Measurements from ENCODE around the gene SH3D21. TPM values are rescaled to one million over a fixed set of nuclear protein-coding genes. Genes with fewer than 3 reads are reported as not detected.

Gene SH3D21
- total RNA-seq, 1 donor from 2014 or later, result 2.6 TPM

- TF ChIP-seq, protein P1, sequence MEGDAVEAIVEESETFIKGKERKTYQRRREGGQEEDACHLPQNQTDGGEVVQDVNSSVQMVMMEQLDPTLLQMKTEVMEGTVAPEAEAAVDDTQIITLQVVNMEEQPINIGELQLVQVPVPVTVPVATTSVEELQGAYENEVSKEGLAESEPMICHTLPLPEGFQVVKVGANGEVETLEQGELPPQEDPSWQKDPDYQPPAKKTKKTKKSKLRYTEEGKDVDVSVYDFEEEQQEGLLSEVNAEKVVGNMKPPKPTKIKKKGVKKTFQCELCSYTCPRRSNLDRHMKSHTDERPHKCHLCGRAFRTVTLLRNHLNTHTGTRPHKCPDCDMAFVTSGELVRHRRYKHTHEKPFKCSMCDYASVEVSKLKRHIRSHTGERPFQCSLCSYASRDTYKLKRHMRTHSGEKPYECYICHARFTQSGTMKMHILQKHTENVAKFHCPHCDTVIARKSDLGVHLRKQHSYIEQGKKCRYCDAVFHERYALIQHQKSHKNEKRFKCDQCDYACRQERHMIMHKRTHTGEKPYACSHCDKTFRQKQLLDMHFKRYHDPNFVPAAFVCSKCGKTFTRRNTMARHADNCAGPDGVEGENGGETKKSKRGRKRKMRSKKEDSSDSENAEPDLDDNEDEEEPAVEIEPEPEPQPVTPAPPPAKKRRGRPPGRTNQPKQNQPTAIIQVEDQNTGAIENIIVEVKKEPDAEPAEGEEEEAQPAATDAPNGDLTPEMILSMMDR (IDR thresholded peaks at IDR 0.05; ENCODE audit: insufficient read depth, low read length, severe bottlenecking), result no peak
- Histone ChIP-seq H3K4me3 (ENCODE audit: low read depth, low read length) (no peak overlapping the region), H3K36me3 (ENCODE audit: control insufficient read depth, insufficient read depth, low read length) (peaks cover 38% of the 10 kb centered on the region), H3K27me3 (ENCODE audit: control insufficient read depth, insufficient read depth, low read length) (no peaks in the 10 kb centered on the region)
- DNase-seq (ENCODE audit: low read depth) (no peak), FAIRE-seq (no peak)
Measured at GRCh38 chr1:36358514-36359084, 52.4 kb downstream of the SH3D21 start.

GRCh38 chr1:36359383-36359782, 53.2 kb downstream of the SH3D21 start:
- TF ChIP-seq, protein P1 (IDR thresholded peaks at IDR 0.05; ENCODE audit: insufficient read depth, low read length, severe bottlenecking), result no peak
- DNase-seq (ENCODE audit: low read depth), result no peak
- FAIRE-seq, result no peak
- H3K4me3 ChIP-seq (ENCODE audit: low read depth, low read length), result no peak overlapping the region
- no peaks in the 10 kb centered on the region for H3K27me3 ChIP-seq (ENCODE audit: control insufficient read depth, insufficient read depth, low read length)
- peaks cover 36% of the 10 kb centered on the region for H3K36me3 ChIP-seq (ENCODE audit: control insufficient read depth, insufficient read depth, low read length)

DNA sequence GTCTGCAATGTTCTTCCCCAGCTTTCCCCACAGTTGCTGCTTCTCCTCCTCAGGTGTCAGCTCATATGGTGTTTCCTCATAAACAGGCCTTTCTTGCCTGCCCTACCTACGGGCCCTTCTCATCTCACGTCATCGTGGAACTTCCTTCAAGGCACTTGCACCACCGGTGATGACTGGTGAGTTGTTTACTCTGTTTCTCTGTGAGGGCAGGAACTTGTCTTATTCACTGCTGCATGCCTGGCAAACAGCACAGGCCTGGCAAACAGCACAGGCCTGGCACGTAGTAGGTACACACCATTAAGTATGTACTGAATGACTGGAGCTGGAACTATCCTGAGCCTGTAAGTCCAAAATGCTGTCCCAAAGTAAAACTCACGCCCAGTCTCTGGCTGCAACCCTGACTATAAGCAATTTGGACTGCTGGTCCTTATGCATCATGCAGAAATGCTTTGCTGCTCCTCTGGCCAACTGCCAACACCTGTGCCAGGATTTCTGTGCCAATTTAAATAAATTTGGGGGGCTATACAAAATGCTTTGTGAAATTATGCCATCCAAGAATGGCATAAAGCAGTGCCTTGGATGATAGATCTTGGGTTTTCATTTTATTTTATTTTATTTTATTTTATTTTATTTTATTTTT, 53.9 kb downstream of the SH3D21 start:
- DNase-seq (ENCODE audit: low read depth), result peak; percentile 94
- peaks cover 31% of the 10 kb centered on the region for H3K36me3 ChIP-seq (ENCODE audit: control insufficient read depth, insufficient read depth, low read length)
- H3K4me3 ChIP-seq (ENCODE audit: low read depth, low read length), result no peak overlapping the region
- TF ChIP-seq, protein P1 (IDR thresholded peaks at IDR 0.05; ENCODE audit: insufficient read depth, low read length, severe bottlenecking), result no peak
- no peaks in the 10 kb centered on the region for H3K27me3 ChIP-seq (ENCODE audit: control insufficient read depth, insufficient read depth, low read length)
- FAIRE-seq, result no peak

DNA sequence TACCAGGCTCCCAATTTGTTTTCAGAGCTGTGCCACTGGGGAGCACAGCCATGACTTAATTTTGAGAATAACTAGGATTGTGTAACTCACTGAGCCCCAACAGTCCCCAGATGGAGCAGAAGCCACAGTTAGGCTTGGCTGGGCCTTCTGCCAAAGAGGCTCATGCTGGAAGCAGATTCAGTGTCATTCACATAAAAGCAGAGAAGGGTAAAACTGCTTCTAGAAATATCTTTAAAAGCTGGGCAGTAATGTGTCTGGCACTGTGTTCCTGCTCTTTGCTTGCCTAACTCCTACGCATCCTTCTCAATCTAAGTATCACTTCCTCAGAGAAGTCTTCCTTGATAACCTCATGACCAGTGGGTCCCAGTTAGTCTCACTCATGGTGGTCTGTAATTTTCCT, 59.2 kb downstream of the SH3D21 start:
- Histone ChIP-seq H3K4me3 (ENCODE audit: low read depth, low read length) (no peak overlapping the region), H3K36me3 (ENCODE audit: control insufficient read depth, insufficient read depth, low read length) (peaks cover 27% of the 10 kb centered on the region), H3K27me3 (ENCODE audit: control insufficient read depth, insufficient read depth, low read length) (no peaks in the 10 kb centered on the region)
- DNase-seq (ENCODE audit: low read depth), result no peak
- no peak for FAIRE-seq
- TF ChIP-seq, protein P1 (IDR thresholded peaks at IDR 0.05; ENCODE audit: insufficient read depth, low read length, severe bottlenecking), result no peak

DNA sequence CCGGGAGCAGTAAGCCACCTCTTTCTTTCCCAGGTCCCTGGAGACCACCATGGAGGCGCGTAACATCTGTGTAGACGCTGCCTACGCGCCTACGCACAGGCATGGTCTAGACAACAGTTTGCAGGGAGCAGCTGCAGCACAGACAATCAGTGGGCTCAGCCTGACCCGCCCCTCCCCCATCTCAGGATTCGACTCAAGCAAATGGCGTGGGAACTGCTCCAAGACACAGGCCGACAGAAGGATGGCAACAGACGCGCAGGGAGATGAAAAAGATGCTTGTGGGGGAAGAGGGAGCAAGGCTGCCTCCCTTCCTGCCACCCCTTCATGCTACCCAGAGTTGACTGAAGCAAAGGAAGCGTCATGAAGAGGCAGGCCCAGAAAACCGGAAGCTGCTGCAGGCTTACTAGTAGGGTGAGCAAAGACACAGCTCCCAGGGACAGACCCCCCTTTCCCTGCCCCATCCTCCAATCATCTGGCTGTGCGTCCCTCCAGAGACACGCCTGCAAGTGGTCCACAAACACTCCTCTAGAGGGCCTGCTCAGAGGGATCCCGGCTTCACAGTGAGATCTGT, 60.0 kb downstream of the SH3D21 start:
- Histone ChIP-seq H3K4me3 (ENCODE audit: low read depth, low read length) (no peak overlapping the region), H3K36me3 (ENCODE audit: control insufficient read depth, insufficient read depth, low read length) (peaks cover 25% of the 10 kb centered on the region), H3K27me3 (ENCODE audit: control insufficient read depth, insufficient read depth, low read length) (no peaks in the 10 kb centered on the region)
- TF ChIP-seq, protein P1 (IDR thresholded peaks at IDR 0.05; ENCODE audit: insufficient read depth, low read length, severe bottlenecking), result no peak
- DNase-seq (ENCODE audit: low read depth) (no peak), FAIRE-seq (no peak)

All from bronchial epithelial cell (primary cell).